Brain microvascular endothelial cell (primary cell): ENCODE data around the gene POU2F3.

Experiments used
- DNase-seq: peaks from one replicate; pipeline ENCODE4 v3.0.0-alpha.2; 2020
- H3K27ac ChIP-seq: fragments of 250-450 bp; sonication (Bioruptor Pico); 2 replicates; pipeline ENCODE4 v1.5.1; 2020; ENCODE audit warnings: mild to moderate bottlenecking, moderate library complexity
- H3K27me3 ChIP-seq: fragments of 250-450 bp; sonication (Bioruptor Pico); replicated peaks from 2 replicates; pipeline ENCODE4 v1.5.1; 2020; ENCODE audit warnings: mild to moderate bottlenecking
- H3K36me3 ChIP-seq: fragments of 250-450 bp; sonication (Bioruptor Pico); replicated peaks from 2 replicates; pipeline ENCODE4 v1.5.1; 2020; ENCODE audit warnings: mild to moderate bottlenecking
- H3K4me3 ChIP-seq: 2 replicates; pipeline ENCODE4 v1.5.1; 2011; ENCODE audit warnings: low read depth, mild to moderate bottlenecking, control low read depth, low read length, moderate library complexity
- in situ Hi-C: cut with HindIII; loops from 2 replicates; pipeline ENCODE4 v1.10.0; 2017; ENCODE audit warnings: low sequenced_read_pairs, low pct_ligation_motif_present
- TF ChIP-seq, protein P1 (sequence below): IDR thresholded peaks from 2 replicates; pipeline ENCODE4 v1.5.1; 2011; ENCODE audit warnings: low read depth, mild to moderate bottlenecking, moderate library complexity, low read length, control low read depth, inconsistent platforms; ENCODE audit errors: missing control alignments

POU2F3 gene

DNA sequence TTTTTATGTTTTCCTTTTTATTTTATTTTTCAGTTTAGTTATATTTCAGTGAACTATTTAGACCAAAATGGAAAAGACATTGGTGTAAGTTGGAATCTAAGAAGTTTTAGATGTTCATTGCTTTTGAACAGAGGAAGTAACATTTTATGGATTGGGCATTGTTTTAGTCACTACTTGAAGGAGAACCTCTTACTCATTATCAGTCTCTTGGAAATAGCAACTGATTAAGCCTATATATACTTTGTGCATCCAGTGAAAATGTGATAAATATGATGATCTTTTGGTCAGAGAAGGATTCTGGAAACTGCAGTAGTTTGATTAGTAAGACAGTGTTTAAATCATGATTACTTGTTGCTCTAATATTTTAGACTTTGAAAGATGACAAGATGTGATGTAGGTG, 110.7 kb downstream of the POU2F3 start:
- no peaks in the 10 kb centered on the region for H3K27me3 ChIP-seq
- no peak for DNase-seq
- TF ChIP-seq, protein P1, sequence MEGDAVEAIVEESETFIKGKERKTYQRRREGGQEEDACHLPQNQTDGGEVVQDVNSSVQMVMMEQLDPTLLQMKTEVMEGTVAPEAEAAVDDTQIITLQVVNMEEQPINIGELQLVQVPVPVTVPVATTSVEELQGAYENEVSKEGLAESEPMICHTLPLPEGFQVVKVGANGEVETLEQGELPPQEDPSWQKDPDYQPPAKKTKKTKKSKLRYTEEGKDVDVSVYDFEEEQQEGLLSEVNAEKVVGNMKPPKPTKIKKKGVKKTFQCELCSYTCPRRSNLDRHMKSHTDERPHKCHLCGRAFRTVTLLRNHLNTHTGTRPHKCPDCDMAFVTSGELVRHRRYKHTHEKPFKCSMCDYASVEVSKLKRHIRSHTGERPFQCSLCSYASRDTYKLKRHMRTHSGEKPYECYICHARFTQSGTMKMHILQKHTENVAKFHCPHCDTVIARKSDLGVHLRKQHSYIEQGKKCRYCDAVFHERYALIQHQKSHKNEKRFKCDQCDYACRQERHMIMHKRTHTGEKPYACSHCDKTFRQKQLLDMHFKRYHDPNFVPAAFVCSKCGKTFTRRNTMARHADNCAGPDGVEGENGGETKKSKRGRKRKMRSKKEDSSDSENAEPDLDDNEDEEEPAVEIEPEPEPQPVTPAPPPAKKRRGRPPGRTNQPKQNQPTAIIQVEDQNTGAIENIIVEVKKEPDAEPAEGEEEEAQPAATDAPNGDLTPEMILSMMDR: no peak
- H3K4me3 ChIP-seq: no peak overlapping the region
- H3K27ac ChIP-seq: no peak overlapping the region
- in situ Hi-C loops: no loop called here
- no peaks in the 10 kb centered on the region for H3K36me3 ChIP-seq

DNA sequence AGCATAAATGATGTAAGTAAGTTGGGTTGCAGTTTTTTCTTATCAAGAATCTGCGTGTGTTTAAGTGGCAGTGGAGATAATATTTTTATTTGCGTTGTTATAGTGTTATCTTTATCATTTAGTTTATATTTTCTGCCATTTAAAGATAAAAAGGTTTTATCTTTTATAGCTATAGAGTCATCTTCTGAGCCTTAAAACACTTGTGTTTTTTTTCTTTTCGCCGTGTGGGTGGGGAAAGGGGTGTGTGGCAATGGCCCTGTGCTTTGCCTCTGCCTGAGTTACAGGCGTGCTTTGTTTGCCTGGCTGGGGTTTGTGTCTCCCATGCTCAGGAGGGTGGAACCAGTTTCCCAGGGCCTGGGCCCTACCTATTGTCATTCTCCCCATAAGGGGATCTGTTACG, 112.5 kb downstream of the POU2F3 start:
- no peak overlapping the region for H3K27ac ChIP-seq
- DNase-seq: no peak
- in situ Hi-C loops: no loop called here
- H3K36me3 ChIP-seq: no peaks in the 10 kb centered on the region
- H3K27me3 ChIP-seq: no peaks in the 10 kb centered on the region
- no peak overlapping the region for H3K4me3 ChIP-seq
- TF ChIP-seq, protein P1: no peak

DNA sequence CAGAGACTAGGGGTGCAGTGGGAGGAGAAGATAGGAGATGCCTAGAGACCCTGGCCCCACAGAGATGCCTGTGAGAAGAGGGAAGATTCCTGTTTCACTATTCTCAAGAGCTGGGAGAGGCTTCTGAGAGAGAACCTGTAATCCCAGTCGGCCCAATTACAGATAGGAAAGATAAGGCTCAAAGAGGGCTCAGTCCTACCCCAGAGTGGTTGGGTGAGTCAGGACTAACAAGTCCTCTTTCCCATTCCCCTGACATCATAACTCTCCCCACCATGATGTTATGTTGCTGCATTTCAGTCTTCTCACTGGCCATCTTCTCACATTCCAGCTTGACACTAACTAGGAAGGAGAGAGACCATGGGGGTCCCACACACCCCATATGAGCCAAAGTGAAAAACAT, 114.1 kb downstream of the POU2F3 start:
- TF ChIP-seq, protein P1: no peak
- DNase-seq: peak; percentile 57
- in situ Hi-C loops: no loop called here
- Histone ChIP-seq H3K27ac (no peak overlapping the region), H3K4me3 (no peak overlapping the region), H3K36me3 (no peaks in the 10 kb centered on the region), H3K27me3 (no peaks in the 10 kb centered on the region)

DNA sequence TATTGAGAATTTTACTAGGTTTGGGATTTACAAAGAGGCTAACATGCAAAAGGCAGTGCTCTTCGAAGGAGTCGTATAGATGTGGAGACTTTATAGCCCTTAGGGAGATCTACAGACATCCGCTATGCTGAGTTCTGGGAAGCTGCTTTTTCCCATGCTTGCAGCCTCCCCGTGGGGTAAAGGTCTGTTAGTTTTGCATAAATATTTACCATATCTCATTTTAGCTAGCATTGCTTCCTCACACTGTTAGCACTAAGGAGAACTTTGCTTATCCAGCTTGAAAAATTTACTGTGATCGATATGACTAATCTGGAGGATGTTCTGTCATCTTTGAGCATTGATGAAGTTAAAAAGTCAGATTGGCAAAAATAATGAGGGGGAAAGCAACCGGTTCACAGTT, 114.8 kb downstream of the POU2F3 start:
- no peak for DNase-seq
- Histone ChIP-seq H3K4me3 (no peak overlapping the region), H3K27me3 (no peaks in the 10 kb centered on the region), H3K36me3 (no peaks in the 10 kb centered on the region), H3K27ac (peak overlapping the region; percentile 3)
- in situ Hi-C loops: no loop called here
- TF ChIP-seq, protein P1: no peak

DNA sequence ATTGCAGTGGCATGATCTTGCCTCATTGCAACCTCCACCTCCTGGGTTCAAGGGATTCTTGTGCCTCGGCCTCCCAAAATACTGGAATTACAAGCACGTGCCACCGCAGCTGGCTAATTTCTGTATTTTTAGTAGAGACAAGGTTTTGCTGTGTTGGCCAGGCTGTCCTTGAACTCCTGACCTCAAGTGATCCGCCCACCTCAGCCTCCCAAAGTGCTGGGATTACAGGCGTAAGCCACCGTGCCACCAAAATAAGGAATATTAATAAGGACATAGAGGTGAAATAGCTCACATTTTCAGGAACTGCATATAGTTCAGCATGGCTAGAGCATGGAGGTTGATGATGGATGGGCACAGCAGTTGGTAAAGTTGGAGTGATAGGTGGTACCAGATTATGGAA, 117.7 kb downstream of the POU2F3 start:
- DNase-seq: no peak
- TF ChIP-seq, protein P1: no peak
- H3K36me3 ChIP-seq: no peaks in the 10 kb centered on the region
- in situ Hi-C loops: no loop called here
- no peak overlapping the region for H3K27ac ChIP-seq
- H3K4me3 ChIP-seq: no peak overlapping the region
- H3K27me3 ChIP-seq: no peaks in the 10 kb centered on the region

DNA sequence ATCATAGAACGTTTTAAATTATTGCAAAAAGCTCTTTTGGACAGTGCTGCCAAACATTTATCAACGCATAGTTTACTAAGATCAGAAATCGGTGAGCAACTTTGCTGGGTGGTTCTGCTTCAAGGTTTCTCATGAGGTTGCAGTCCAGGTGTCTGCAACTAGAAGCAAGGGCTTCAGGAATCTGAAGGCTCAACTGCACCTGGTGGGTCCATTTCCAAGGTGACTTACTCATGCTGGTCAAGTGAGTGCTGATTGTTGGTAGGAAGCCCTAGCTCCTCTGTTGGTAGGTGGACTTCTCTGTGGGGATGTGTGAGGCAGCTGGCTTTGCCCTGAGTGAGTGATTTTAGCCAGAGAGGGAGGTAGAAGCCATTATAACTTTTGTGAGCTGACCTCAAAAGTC, 118.8 kb downstream of the POU2F3 start:
- in situ Hi-C loops: no loop called here
- H3K27me3 ChIP-seq: no peaks in the 10 kb centered on the region
- H3K27ac ChIP-seq: no peak overlapping the region
- TF ChIP-seq, protein P1: no peak
- no peaks in the 10 kb centered on the region for H3K36me3 ChIP-seq
- DNase-seq: no peak
- no peak overlapping the region for H3K4me3 ChIP-seq
